Frontal cortex (tissue), 4 donors: ENCODE results near the gene HAGHL. TPM values are rescaled to one million over a fixed set of nuclear protein-coding genes. Genes with fewer than 3 reads are reported as not detected.
"Not testable (repeated sequence)": the region's sequence is repeated elsewhere in the genome, so short reads cannot be mapped to it uniquely, and the experiment has no call there.

Experiments used
- DNase-seq, 2 donors: peaks; one replicate each; pipeline ENCODE4 v3.0.0; 2012; ENCODE audit warnings: low spot score in 2 of 2
- FAIRE-seq: peaks from 2 replicates; lab custom pipeline; 2012; peaks lifted over from hg19 to GRCh38; lab: Jason Lieb, UNC
- total RNA-seq: library from RNA; depleted of rRNA; stranded (reverse); fragments of >200 nt; gene quantifications from one replicate; pipeline ENCODE4 v1.2.3, GENCODE V29; 2014
- donor health status: control.
- donor health status: control.
- donor health status: control.

The HAGHL gene
- total RNA-seq, 1 donor from 2014 or later: 11.4 TPM

- FAIRE-seq (no peak), DNase-seq (no peak)
Measured at GRCh38 chr16:686459-687260, 40.2 kb upstream of the HAGHL start.

- DNase-seq (no peak), FAIRE-seq (no peak)
Measured at GRCh38 chr16:687499-687898, 39.4 kb upstream of the HAGHL start.

- DNase-seq: no peak
- FAIRE-seq: no peak
Measured at GRCh38 chr16:689175-689897, 37.6 kb upstream of the HAGHL start.

- not testable (repeated sequence) for DNase-seq, FAIRE-seq
Measured at GRCh38 chr16:691242-691641, 35.7 kb upstream of the HAGHL start.

DNA sequence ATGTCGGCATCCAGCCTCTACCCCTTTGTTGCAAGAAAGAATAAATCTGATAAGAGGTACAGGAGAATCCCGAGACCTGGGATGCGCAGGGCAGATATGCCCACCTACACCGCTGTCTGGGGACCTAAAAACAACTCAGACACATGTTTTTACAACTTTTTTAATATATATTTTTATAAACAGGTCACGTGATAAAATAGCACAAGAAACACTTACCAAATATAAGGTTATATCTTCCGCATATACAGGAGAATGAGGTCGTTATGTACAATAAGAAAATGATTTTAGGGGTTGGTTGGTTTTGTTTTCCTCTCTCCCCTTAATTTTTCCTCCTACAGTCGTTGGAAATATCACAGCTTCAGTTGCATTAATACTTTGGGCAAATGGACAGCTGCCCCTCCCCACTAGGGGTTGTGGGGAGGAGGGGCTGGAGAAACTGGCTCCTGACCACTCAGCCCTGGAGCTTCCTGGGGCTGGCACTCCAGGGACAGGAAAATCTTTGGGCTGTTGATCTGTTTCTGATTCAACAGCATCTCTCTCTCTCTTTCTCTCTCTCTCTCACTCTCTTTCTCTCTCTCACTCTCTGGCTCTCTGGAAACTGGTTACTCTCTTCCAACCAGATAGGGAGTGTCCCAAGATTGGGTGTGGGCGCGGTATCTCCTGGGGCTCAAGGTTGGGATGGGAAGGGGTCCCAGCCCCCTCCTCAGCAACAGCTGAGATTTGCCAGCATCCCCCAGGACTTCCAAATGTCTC is 34.4 kb upstream of the HAGHL start:
- DNase-seq (no peak), FAIRE-seq (no peak)

DNA sequence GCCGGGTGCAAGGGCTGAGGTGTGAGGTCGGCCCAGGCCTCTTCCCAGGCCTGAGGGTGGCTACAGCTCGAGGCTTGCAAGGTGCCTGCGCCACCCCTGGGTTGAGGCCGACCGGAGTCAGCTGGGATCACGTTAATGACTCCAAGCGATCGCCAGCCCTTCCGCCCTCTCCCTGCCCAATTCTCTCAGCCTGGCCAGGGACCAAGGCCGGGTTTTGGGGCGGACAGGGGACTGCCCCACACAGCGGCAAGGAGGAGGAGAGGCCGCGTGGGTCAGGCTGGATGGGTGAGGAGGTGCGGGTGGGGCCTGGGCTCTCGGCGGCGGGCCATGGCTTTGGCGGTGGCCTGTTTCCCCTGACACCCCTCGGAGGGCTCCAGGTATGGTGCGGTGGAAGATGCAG is 33.5 kb upstream of the HAGHL start:
- FAIRE-seq: no peak
- DNase-seq: no peak

DNA sequence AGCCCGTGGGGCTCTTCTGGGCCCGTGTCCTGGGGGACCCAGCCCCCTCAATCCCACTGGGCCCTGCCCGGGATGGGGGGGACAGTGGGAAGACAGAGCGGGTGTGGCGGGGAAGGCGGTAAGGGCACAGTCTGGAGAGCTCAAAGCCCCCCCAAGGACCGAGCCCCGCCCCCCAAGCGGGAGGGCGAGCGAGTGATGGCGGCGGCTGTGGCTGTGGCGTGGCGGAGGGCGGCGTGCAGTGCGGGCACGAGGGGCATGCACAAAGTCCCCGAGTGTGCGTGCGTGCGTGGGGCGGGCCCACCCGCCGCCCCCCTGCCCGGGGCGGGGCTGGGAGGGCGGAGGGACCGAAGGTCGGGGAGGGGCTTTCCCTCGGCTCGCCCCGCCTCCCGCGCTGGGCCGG is 33.1 kb upstream of the HAGHL start:
- FAIRE-seq: no peak
- DNase-seq: no peak

DNA sequence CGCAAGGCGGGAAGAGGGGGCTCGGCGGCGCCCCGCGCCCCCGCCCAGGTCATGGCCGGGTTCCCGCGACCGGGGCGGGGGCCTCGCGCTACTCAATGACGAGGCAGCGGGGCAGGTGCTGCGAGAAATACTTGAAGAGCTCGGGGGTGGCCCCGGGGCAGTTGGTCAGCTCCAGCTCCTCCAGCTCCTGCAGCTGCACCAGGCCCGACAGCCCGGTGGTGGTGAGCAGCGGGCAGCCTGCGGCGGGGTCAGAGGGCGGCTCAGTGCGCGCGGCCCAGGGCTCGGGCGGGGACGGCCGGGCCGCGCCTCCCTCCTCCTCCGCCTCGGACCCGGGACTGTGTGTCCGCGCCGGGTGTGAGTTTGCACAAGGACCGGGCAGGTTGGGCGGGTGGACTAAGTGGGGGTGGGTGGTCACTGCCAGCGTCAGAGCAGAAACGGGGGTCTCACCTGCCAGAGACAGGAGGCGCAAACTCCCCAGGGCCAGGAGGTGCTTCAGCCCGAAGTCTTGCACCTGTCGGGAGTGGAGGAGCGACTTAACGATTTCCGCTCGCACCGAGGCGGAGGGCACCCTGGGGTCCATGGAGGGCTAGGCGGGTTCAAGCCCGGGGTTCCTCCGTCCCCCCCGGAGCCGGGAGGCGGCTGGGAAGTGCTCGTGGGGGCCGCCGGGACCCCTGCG is 32.6 kb upstream of the HAGHL start:
- no peak for DNase-seq
- FAIRE-seq: no peak

DNA sequence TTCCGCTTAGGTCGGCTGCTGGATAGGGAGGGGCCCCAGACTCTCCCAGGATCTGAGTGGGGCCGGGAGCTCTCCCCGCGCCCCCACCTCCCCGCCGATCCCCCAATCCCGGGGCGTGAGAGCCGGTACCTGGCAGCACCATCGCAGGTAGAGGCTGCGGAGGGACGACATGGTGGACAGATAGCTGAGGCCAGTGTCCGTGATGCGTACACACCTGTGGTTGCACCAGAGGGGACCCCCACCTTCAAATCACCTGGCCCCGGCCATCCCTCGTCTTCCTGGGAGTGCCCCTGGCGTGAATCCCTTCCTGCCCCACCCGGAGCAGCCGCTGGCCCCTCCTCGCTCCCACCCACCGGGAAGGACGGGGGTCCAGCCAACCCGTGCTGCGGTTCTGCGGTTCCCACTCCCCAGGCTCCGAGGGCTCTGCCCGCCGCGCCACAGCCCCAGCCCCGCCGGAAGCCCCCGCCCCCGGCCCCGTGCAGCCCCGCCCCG is 32.0 kb upstream of the HAGHL start:
- no peak for DNase-seq
- FAIRE-seq: no peak

DNA sequence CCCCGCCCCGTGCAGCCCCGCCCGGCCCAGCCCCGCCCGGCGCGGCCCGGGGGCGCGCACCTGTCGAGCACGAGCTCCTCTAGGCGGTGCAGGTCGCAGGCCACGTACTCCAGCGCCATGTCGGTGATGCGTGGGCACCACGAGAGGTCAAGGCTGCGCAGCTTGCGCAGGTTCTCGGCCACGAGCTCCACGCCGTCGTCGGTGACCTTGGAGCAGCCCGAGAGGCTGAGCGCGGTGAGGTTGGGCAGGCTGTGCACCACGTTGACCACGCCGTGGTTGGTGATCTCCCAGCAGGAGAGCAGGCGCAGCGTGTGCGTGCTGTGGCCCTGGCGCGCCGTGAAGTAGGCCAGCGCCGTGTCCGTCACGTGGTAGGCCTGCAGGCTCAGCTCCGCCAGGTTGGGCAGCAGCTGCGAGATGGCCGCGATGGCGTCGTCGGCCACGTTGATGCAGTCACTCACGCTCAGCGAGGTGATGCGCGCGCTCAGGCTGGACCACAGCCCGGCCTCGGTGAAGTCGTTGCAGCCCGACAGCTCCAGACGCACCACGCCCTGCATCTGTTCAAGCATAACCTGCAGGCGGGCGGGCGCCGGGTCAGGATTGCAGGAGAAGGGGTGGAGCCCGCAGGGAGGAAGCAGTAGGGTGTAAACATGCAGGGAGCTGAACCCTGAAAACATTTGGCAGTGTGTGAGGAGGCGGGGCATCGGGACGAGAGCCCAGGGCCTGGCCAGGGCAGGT is 31.4 kb upstream of the HAGHL start:
- FAIRE-seq: no peak
- DNase-seq: peak in 1 of 2 donors; percentile 53

GRCh38 chr16:698911-699671 is 27.8 kb upstream of the HAGHL start:
- DNase-seq (no peak), FAIRE-seq (no peak)

DNA sequence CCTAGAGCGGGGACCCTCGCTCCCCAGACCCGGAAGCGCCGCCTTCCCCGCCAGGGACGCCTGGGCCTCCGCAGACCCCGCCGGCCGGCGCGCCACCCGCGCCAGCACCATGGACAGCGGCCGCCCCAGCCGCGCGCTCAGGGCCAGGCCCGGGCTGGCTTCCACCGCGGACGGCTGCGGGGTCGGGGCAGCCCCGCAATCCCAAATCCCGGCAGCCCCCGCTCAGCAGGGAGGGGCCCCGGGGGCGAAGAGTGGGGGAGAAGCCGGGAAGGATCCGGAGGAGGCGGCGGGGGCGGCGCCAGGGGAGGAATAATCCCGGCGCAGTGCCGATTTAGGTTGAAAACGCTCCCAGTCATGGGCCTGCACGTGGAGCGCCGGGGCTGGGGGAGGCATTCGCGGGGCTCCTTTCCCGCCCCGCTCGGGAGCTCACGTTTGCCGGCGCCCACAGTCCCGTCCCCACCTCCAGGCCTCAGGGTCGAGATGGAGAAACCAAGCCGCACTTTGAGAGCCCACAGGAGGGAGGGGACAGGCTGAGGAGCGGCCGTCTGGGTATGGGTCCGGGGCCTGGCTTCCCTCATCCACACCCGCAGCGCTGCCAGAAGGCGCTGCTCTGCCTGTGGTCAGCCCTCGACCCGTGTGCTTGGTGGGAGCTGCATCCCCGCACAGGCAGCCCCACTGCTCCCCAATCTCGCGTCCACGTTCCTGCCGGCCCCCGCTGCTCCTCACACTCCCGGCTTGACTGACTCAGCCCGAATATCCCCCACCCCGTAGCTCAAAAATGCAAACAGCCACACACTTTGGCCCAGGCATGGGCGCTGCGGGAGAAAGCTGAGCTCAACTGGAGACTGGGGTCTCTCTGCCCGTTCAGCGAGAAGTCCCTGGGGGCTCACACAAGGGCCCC is 26.0 kb upstream of the HAGHL start:
- peak in 1 of 2 donors; percentile 64 for DNase-seq
- FAIRE-seq: no peak

GRCh38 chr16:702341-702740 is 24.6 kb upstream of the HAGHL start:
- FAIRE-seq (no peak), DNase-seq (no peak)

GRCh38 chr16:703406-703805 is 23.5 kb upstream of the HAGHL start:
- DNase-seq (no peak), FAIRE-seq (no peak)

GRCh38 chr16:704047-704446 is 22.9 kb upstream of the HAGHL start:
- FAIRE-seq (no peak), DNase-seq (no peak)

- DNase-seq: no peak
- FAIRE-seq: no peak
Measured at GRCh38 chr16:704552-705380, 22.1 kb upstream of the HAGHL start.
